ENCODE results near the gene ZNF10.

ZNF10 gene

DNA sequence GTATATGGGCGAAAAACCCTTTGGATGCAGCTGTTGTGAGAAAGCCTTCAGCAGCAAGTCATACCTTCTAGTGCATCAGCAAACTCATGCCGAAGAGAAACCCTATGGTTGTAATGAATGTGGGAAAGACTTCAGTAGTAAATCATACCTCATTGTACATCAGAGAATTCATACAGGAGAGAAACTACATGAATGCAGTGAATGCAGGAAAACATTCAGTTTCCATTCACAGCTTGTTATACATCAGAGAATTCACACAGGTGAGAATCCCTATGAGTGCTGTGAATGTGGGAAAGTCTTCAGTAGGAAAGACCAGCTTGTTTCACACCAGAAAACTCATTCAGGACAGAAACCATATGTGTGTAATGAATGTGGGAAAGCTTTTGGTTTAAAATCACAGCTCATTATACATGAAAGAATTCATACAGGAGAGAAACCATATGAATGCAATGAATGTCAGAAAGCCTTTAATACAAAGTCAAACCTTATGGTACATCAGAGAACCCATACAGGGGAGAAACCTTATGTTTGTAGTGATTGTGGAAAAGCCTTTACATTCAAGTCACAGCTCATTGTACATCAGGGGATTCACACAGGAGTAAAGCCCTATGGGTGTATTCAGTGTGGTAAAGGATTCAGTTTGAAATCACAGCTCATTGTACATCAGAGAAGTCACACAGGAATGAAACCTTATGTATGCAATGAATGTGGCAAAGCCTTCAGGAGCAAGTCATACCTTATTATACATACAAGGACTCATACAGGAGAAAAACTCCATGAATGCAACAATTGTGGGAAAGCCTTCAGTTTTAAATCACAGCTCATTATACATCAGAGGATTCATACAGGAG, 72.3 kb downstream of the ZNF10 start:
- DNase-seq = no peak

DNA sequence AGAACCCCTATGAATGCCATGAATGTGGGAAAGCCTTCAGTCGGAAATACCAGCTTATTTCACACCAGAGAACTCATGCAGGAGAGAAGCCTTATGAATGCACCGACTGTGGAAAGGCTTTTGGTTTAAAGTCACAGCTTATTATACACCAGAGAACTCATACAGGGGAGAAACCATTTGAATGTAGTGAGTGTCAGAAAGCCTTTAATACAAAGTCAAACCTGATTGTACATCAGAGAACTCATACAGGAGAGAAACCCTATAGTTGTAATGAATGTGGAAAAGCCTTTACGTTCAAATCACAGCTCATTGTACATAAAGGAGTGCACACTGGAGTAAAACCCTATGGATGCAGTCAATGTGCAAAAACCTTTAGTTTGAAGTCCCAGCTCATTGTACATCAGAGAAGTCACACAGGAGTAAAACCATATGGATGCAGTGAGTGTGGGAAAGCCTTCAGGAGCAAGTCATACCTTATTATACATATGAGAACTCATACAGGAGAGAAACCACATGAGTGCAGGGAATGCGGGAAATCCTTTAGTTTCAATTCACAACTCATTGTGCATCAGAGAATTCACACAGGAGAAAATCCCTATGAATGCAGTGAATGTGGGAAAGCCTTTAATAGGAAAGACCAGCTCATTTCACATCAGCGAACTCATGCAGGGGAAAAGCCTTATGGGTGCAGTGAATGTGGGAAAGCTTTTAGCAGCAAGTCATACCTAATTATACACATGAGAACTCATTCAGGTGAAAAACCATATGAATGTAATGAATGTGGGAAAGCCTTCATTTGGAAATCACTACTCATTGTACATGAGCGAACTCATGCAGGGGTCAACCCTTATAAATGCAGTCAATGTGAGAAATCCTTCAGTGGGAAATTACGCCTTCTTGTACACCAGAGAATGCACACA, 73.2 kb downstream of the ZNF10 start:
- no peak for DNase-seq

DNA sequence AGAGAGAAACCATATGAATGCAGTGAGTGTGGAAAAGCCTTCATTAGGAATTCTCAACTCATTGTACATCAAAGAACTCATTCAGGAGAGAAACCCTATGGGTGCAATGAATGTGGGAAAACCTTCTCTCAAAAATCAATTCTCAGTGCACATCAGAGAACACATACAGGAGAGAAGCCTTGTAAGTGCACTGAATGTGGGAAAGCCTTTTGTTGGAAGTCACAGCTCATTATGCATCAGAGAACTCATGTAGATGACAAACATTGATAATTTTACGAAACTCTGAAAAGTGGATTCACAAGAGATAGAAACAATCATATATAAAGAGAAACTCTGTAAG, 73.8 kb downstream of the ZNF10 start:
- no peak for DNase-seq

DNA sequence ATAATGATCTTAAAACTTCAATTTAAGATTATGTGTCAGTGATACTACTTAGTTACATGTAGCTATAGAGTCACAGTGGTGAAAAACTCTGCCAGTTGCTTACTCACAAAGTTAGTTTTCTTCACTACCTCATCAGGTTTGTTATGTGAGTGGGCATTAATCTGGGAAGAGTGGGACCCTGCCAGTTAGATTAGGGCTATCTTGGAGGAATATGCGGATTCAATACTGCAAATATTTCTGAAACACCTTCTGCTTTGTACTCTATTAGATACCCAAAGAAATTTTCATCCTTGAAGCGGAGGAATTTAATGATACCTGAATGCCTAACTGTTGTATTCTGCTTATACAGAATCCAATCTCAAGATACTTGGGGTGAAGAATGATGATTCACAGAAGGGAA, 76.0 kb downstream of the ZNF10 start:
- no peak for DNase-seq

Measured in NCI-H1092 (cell line).